Measurements from ENCODE around the gene DBNDD1. TPM values are rescaled to one million over a fixed set of nuclear protein-coding genes. Genes with fewer than 3 reads are reported as not detected.

Gene DBNDD1
- total RNA-seq, 4 donors from 2014 or later = 2.1 to 14.3 (median 5.1) TPM

DNA sequence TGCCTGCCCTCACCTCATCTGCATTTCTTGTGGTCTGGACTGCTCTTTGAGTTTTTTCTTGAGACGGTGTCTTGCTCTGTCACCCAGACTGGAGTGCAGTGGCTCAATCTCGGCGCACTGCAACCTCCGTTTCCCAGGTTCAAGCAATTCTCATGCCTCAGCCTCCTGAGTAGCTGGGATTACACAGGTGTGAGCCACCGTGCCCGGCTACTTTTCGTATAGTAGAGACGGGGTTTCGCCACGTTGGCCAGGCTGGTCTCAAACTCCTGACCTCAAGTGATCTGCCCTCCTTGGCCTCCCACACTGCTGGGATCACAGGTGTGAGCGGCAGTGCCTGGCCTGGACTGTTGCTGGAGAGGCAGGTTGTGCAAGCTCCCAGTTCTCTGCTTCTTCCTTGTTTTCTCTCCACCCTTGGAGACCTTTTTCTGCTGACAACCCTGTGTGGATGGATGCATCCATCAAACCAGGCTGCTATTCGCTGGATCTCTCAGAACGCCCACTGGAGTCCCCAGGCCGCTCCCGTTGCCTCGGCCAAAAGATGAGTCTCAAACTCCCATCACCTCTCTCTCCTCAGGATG, 22.7 kb upstream of the DBNDD1 start:
- Histone ChIP-seq H3K4me1 (peaks cover 4 to 11% (median 9%) of the 10 kb centered on the region in 4 donors), H3K4me3 (no peak overlapping the region), H3K36me3 (peaks cover 7 to 59% (median 50%) of the 10 kb centered on the region in 4 donors), H3K27me3 (peaks cover 0 to 10% (median under 1%) of the 10 kb centered on the region in 4 donors), H3K27ac (replicated peaks in 1 of 4) (no peak overlapping the region), H3K9me3 (no peaks in the 10 kb centered on the region)
- WGBS = 87% methylated on average over 16 of the region's 16 CpGs
- TF ChIP-seq POLR2AphosphoS5 (IDR thresholded peaks at IDR 0.05) (no peak), EP300 (IDR thresholded peaks at IDR 0.05) (no peak), POLR2A (IDR thresholded peaks at IDR 0.05; ENCODE audit: low read depth) (no peak)
- TF ChIP-seq, protein P1, sequence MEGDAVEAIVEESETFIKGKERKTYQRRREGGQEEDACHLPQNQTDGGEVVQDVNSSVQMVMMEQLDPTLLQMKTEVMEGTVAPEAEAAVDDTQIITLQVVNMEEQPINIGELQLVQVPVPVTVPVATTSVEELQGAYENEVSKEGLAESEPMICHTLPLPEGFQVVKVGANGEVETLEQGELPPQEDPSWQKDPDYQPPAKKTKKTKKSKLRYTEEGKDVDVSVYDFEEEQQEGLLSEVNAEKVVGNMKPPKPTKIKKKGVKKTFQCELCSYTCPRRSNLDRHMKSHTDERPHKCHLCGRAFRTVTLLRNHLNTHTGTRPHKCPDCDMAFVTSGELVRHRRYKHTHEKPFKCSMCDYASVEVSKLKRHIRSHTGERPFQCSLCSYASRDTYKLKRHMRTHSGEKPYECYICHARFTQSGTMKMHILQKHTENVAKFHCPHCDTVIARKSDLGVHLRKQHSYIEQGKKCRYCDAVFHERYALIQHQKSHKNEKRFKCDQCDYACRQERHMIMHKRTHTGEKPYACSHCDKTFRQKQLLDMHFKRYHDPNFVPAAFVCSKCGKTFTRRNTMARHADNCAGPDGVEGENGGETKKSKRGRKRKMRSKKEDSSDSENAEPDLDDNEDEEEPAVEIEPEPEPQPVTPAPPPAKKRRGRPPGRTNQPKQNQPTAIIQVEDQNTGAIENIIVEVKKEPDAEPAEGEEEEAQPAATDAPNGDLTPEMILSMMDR (IDR thresholded peaks at IDR 0.05) = no peak
- intact Hi-C loops (cut with DNase I) = no loop called here
- no peak for DNase-seq (ENCODE audit: extremely low spot score)

GRCh38 chr16:90040152-90041023, 21.1 kb upstream of the DBNDD1 start:
- peaks cover 18 to 75% (median 66%) of the 10 kb centered on the region in 4 donors for H3K36me3 ChIP-seq
- DNase-seq (ENCODE audit: extremely low spot score) = no peak
- no peaks in the 10 kb centered on the region for H3K4me1 ChIP-seq
- H3K27ac ChIP-seq (replicated peaks in 1 of 4) = no peak overlapping the region
- H3K27me3 ChIP-seq = no peaks in the 10 kb centered on the region
- no peak overlapping the region for H3K4me3 ChIP-seq
- no peaks in the 10 kb centered on the region for H3K9me3 ChIP-seq
- intact Hi-C loops (cut with DNase I) = no loop called here
- TF ChIP-seq EP300 (IDR thresholded peaks at IDR 0.05) = no peak
- TF ChIP-seq POLR2A (IDR thresholded peaks at IDR 0.05; ENCODE audit: low read depth) = no peak
- TF ChIP-seq, protein P1 (IDR thresholded peaks at IDR 0.05) = no peak
- no peak for TF ChIP-seq POLR2AphosphoS5 (IDR thresholded peaks at IDR 0.05)
- WGBS = 94% methylated on average over 22 of the region's 29 CpGs

DNA sequence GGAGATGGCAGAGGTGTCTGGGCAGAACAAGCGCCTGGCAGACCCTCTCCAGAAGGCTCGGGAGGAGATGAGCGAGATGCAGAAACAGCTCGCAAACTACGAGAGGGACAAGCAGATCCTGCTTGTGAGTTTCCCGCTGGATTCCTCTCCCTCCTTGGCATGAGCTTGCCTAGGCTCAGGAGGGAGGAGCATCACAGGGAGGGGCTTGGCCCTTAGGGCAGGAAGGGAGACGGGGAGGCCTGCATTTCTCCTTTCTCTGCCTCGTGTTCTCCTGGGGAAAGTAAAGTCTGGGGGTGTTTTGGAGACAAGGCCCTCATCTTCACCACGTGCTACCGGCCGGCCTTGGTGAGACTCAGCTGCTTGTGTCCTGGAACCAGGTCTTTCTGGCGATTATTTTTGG, 18.0 kb upstream of the DBNDD1 start:
- H3K4me1 ChIP-seq = no peaks in the 10 kb centered on the region
- no peak for TF ChIP-seq POLR2A (IDR thresholded peaks at IDR 0.05; ENCODE audit: low read depth)
- TF ChIP-seq EP300 (IDR thresholded peaks at IDR 0.05) = no peak
- no peak for TF ChIP-seq POLR2AphosphoS5 (IDR thresholded peaks at IDR 0.05)
- TF ChIP-seq, protein P1 (IDR thresholded peaks at IDR 0.05) = no peak
- H3K4me3 ChIP-seq = no peak overlapping the region
- H3K36me3 ChIP-seq = peaks cover 18 to 81% (median 63%) of the 10 kb centered on the region in 4 donors
- DNase-seq (ENCODE audit: extremely low spot score) = no peak
- H3K27me3 ChIP-seq = no peaks in the 10 kb centered on the region
- 81% methylated on average over 12 of the region's 12 CpGs for WGBS
- no peaks in the 10 kb centered on the region for H3K9me3 ChIP-seq
- intact Hi-C loops (cut with DNase I) = no loop called here
- no peak overlapping the region for H3K27ac ChIP-seq (replicated peaks in 1 of 4)

- H3K36me3 ChIP-seq = peaks cover 18 to 88% (median 64%) of the 10 kb centered on the region in 4 donors
- 84% methylated on average over 5 of the region's 5 CpGs for WGBS
- no peak for DNase-seq (ENCODE audit: extremely low spot score)
These were observed 16.6 kb upstream of the DBNDD1 start for GRCh38 chr16:90035902-90036301.

More at GRCh38 chr16:90035902-90036301, 16.6 kb upstream of the DBNDD1 start:
- Histone ChIP-seq H3K27me3 (no peaks in the 10 kb centered on the region), H3K4me1 (no peaks in the 10 kb centered on the region), H3K9me3 (no peaks in the 10 kb centered on the region), H3K27ac (replicated peaks in 1 of 4) (no peak overlapping the region), H3K4me3 (no peak overlapping the region)
- TF ChIP-seq EP300 (IDR thresholded peaks at IDR 0.05) = no peak
- TF ChIP-seq POLR2A (IDR thresholded peaks at IDR 0.05; ENCODE audit: low read depth) = no peak
- TF ChIP-seq POLR2AphosphoS5 (IDR thresholded peaks at IDR 0.05) = no peak
- TF ChIP-seq, protein P1 (IDR thresholded peaks at IDR 0.05) = no peak
- intact Hi-C loops (cut with DNase I) = no loop called here
